NCI-H2029 (cell line): ENCODE measurements around the gene ALDH9A1.

ENCODE experiments used
- DNase-seq: peaks from one replicate; lab custom pipeline; 2025; lab: John Stamatoyannopoulos, UW

ALDH9A1 gene

DNA sequence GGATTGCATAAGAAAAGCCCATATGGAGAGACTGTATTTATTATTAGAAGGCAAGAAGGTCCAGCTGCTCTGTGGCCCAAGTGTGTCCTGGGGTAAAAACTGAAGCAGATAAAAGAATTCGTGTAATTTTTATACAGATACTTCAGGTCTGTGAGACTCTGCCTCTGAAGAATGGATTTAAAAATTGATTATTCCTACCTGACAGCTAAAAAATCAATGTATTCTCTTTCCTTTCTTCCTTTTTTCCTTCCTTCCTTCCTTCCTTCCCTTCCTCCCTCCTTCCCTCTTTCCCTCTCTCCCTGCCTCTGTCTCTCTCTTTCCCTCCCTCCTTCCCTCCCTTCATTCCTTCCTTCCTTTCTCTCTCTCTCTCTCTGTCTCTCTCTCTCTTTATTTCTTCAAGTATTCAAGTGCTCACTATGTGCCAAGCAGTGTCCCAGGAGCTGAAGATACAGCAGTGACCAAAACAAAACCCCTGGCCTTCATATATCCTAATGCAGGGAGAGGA is 78.7 kb downstream of the ALDH9A1 start:
- no peak for DNase-seq

GRCh38 chr1:165616987-165617546 is 81.3 kb downstream of the ALDH9A1 start:
- DNase-seq = no peak

- DNase-seq = no peak
These were observed 82.2 kb downstream of the ALDH9A1 start for GRCh38 chr1:165616054-165616612.
